ENCODE data around the gene LAP3. TPM values are rescaled to one million over a fixed set of nuclear protein-coding genes. Genes with fewer than 3 reads are reported as not detected.

The LAP3 gene
- total RNA-seq, 6 experiments from 2014 or later, result 70.9 to 138 (median 102) TPM

GRCh38 chr4:17614416-17615299, 37.7 kb downstream of the LAP3 start, which contains the start of gene MED28:
MED28 (plus strand) TSS chr4:17614641; CDS start chr4:17614655, 14 bp downstream.
- no peaks in the 10 kb centered on the region for H3K9me3 ChIP-seq
- H3K27me3 ChIP-seq, result no peaks in the 10 kb centered on the region
- WGBS (ENCODE audit: insufficient coverage, low coverage, low lambda C conversion rate, missing lambda C conversion rate), result under 1% methylated on average over 40 of the region's 46 CpGs
- DNase-seq, result peak; percentile 95 to 97 (median 95)
- H3K4me3 ChIP-seq, result peak within 1 kb of the TSS; percentile 70 to 90 (median 73)
- TF ChIP-seq CTCF (IDR thresholded peaks at IDR 0.05), result peak in 1 of 4 donors; percentile 9
- peak; percentile 79 for TF ChIP-seq POLR2A (IDR thresholded peaks at IDR 0.05)
- peaks cover 0 to 16% (median 6%) of the 10 kb centered on the region in 4 donors for H3K4me1 ChIP-seq
- intact Hi-C loops (cut with DNase I), result no loop called here
- peak within 1 kb of the TSS; percentile 78 to 86 (median 86) for H3K27ac ChIP-seq
- ATAC-seq, result peak; percentile 90 to 97 (median 93)
- H3K36me3 ChIP-seq, result peaks cover 0 to 1% (median 0%) of the 10 kb centered on the region in 4 donors

- intact Hi-C loops (cut with DNase I), result no loop called here
- TF ChIP-seq POLR2A (IDR thresholded peaks at IDR 0.05), result no peak
- TF ChIP-seq CTCF (IDR thresholded peaks at IDR 0.05), result no peak
- Histone ChIP-seq H3K27me3 (no peaks in the 10 kb centered on the region), H3K4me3 (no peak overlapping the region), H3K27ac (no peak overlapping the region), H3K36me3 (peaks cover 0 to 17% (median 4%) of the 10 kb centered on the region in 4 donors), H3K9me3 (no peaks in the 10 kb centered on the region), H3K4me1 (peaks cover 0 to 16% (median 6%) of the 10 kb centered on the region in 4 donors)
- WGBS (ENCODE audit: insufficient coverage, low coverage, low lambda C conversion rate, missing lambda C conversion rate), result 46% methylated on average over 5 of the region's 5 CpGs
- ATAC-seq (no peak), DNase-seq (no peak)
Measured at GRCh38 chr4:17616283-17616682, 39.3 kb downstream of the LAP3 start.

GRCh38 chr4:17618926-17619325, 41.9 kb downstream of the LAP3 start:
- Histone ChIP-seq H3K27me3 (no peaks in the 10 kb centered on the region), H3K27ac (no peak overlapping the region), H3K36me3 (peaks cover 0 to 44% (median 15%) of the 10 kb centered on the region in 4 donors), H3K4me3 (no peak overlapping the region), H3K4me1 (peaks cover 0 to 16% (median 6%) of the 10 kb centered on the region in 4 donors), H3K9me3 (no peaks in the 10 kb centered on the region)
- intact Hi-C loops (cut with DNase I), result no loop called here
- DNase-seq (no peak), ATAC-seq (no peak)
- WGBS (ENCODE audit: insufficient coverage, low coverage, low lambda C conversion rate, missing lambda C conversion rate), result 0% methylated on average over 1 of the region's 1 CpG
- no peak for TF ChIP-seq CTCF (IDR thresholded peaks at IDR 0.05)
- TF ChIP-seq POLR2A (IDR thresholded peaks at IDR 0.05), result no peak

- Histone ChIP-seq H3K4me3 (no peak overlapping the region), H3K9me3 (no peaks in the 10 kb centered on the region), H3K36me3 (peaks cover 0 to 50% (median 18%) of the 10 kb centered on the region in 4 donors), H3K27ac (no peak overlapping the region), H3K4me1 (peaks cover 0 to 16% (median 6%) of the 10 kb centered on the region in 4 donors), H3K27me3 (no peaks in the 10 kb centered on the region)
- intact Hi-C loops (cut with DNase I), result no loop called here
- DNase-seq (no peak), ATAC-seq (peak in 1 of 4 donors; percentile 48)
- TF ChIP-seq CTCF (IDR thresholded peaks at IDR 0.05) (no peak), POLR2A (IDR thresholded peaks at IDR 0.05) (no peak)
- 33% methylated on average over 4 of the region's 7 CpGs for WGBS (ENCODE audit: insufficient coverage, low coverage, low lambda C conversion rate, missing lambda C conversion rate)
Measured at GRCh38 chr4:17619416-17620105, 42.6 kb downstream of the LAP3 start.
